Neuronal stem cell (in vitro differentiated cells): ENCODE measurements around the gene WNT8B. TPM values are rescaled to one million over a fixed set of nuclear protein-coding genes. Genes with fewer than 3 reads are reported as not detected.
A peak's percentile ranks its signal among the peaks of the same experiment; 100 is the strongest.

Experiments used
- DNase-seq: peaks from one replicate; pipeline ENCODE4 v3.0.0-alpha.2; 2013; ENCODE audit warnings: low spot score
- H2AFZ ChIP-seq: one replicate; pipeline ENCODE4 v1.6.1; 2013; ENCODE audit warnings: mild to moderate bottlenecking, low read length, inconsistent platforms
- H2AK5ac ChIP-seq: 2 replicates; pipeline ENCODE4 v1.6.1; 2013; ENCODE audit warnings: low read depth, mild to moderate bottlenecking, inconsistent platforms, low read length, moderate library complexity, mixed read lengths
- H2BK120ac ChIP-seq: 2 replicates; pipeline ENCODE4 v1.6.1; 2013; ENCODE audit warnings: low read depth, mild to moderate bottlenecking, inconsistent platforms, low read length, moderate library complexity, mixed read lengths
- H2BK12ac ChIP-seq: one replicate; pipeline ENCODE4 v1.6.1; 2013; ENCODE audit warnings: low read length, inconsistent platforms
- H2BK15ac ChIP-seq: 2 replicates; pipeline ENCODE4 v1.6.1; 2013; ENCODE audit warnings: mild to moderate bottlenecking, low read length, inconsistent platforms, mixed read lengths
- H2BK5ac ChIP-seq: one replicate; pipeline ENCODE4 v1.6.1; 2013; ENCODE audit warnings: inconsistent platforms, mild to moderate bottlenecking, low read length, moderate library complexity
- H3K14ac ChIP-seq: one replicate; pipeline ENCODE4 v1.6.1; 2013; ENCODE audit warnings: low read length, inconsistent platforms
- H3K18ac ChIP-seq: 2 replicates; pipeline ENCODE4 v1.6.1; 2013; ENCODE audit warnings: low read length, inconsistent platforms
- H3K23ac ChIP-seq: 2 replicates; pipeline ENCODE4 v1.6.1; 2013; ENCODE audit warnings: low read depth, mild to moderate bottlenecking, mixed read lengths, low read length, inconsistent platforms; ENCODE audit not compliant: poor library complexity
- H3K27ac ChIP-seq: replicated peaks from 3 replicates; pipeline ENCODE4 v1.5.1; 2013; ENCODE audit warnings: low read length, inconsistent platforms
- H3K27me3 ChIP-seq, 3 experiments: 2 replicates each; pipeline ENCODE4 v1.6.1; 2013; ENCODE audit warnings: low read length in 3 of 3, mild to moderate bottlenecking in 2 of 3, inconsistent platforms in 1 of 3, low read depth in 1 of 3, mixed read lengths in 1 of 3, moderate library complexity in 1 of 3; ENCODE audit not compliant: control insufficient read depth in 3 of 3, insufficient read depth in 3 of 3
- H3K36me3 ChIP-seq, 2 donors: replicated peaks in 1 of 2; 2 replicates each; pipeline ENCODE4 v1.6.1; 2013; ENCODE audit warnings: low read length in 2 of 2; ENCODE audit not compliant: control insufficient read depth in 2 of 2, insufficient read depth in 2 of 2
- H3K4ac ChIP-seq: 2 replicates; pipeline ENCODE4 v1.6.1; 2013; ENCODE audit warnings: inconsistent platforms, mild to moderate bottlenecking, low read length, moderate library complexity
- H3K4me1 ChIP-seq, 2 donors: 1 replicate in 1 of 2; 2 replicates in 1 of 2; pipeline ENCODE4 v1.6.1; 2013; ENCODE audit warnings: low read length in 2 of 2, low read depth in 1 of 2; ENCODE audit not compliant: control insufficient read depth in 2 of 2, insufficient read depth in 1 of 2
- H3K4me2 ChIP-seq: one replicate; pipeline ENCODE4 v1.6.1; 2013; ENCODE audit warnings: mild to moderate bottlenecking, low read length, inconsistent platforms; ENCODE audit not compliant: insufficient read depth, poor library complexity, severe bottlenecking
- H3K4me3 ChIP-seq, 2 donors: 2 replicates each; pipeline ENCODE4 v1.5.1; 2013; ENCODE audit warnings: low read length in 2 of 2, mild to moderate bottlenecking in 2 of 2, inconsistent platforms in 1 of 2, moderate library complexity in 1 of 2
- H3K79me1 ChIP-seq: one replicate; pipeline ENCODE4 v1.6.1; 2013; ENCODE audit warnings: low read depth, mild to moderate bottlenecking, inconsistent platforms, low read length, moderate library complexity
- H3K9ac ChIP-seq: one replicate; pipeline ENCODE4 v1.6.1; 2013; ENCODE audit warnings: mild to moderate bottlenecking, low read depth, low read length, inconsistent platforms; ENCODE audit not compliant: poor library complexity
- H3K9me3 ChIP-seq, 2 donors: replicated peaks in 1 of 2; 2 replicates each; pipeline versions ENCODE3 to v1.6.1; 2013; ENCODE audit warnings: low read length in 2 of 2, mild to moderate bottlenecking in 2 of 2, inconsistent platforms in 1 of 2, low read depth in 1 of 2, mixed read lengths in 1 of 2, moderate library complexity in 1 of 2; ENCODE audit not compliant: control insufficient read depth in 2 of 2, insufficient read depth in 1 of 2
- H4K8ac ChIP-seq: one replicate; pipeline ENCODE4 v1.6.1; 2013; ENCODE audit warnings: low read depth, mild to moderate bottlenecking, inconsistent platforms, low read length, moderate library complexity
- H4K91ac ChIP-seq: one replicate; pipeline ENCODE4 v1.6.1; 2013; ENCODE audit warnings: low read length, low read depth, mild to moderate bottlenecking, inconsistent platforms; ENCODE audit not compliant: poor library complexity
- WGBS, 2 donors: extraction: QIAGEN DNeasy Blood & Tissue Kit; methylation state at CpG; one replicate each; pipeline ENCODE4 v1.1.7; 2013; ENCODE audit warnings: missing lambda C conversion rate in 2 of 2, mixed read lengths in 1 of 2; ENCODE audit not compliant: insufficient read length in 2 of 2, insufficient replicate concordance in 1 of 2; ENCODE audit errors: extremely low coverage in 2 of 2; 5-methylcytosine and 5-hydroxymethylcytosine counted together
- polyA plus RNA-seq, 2 experiments: library from polyadenylated mRNA; stranded (reverse); fragments of 200-250 nt; gene quantifications; one replicate each; pipeline ENCODE4 v1.2.3, GENCODE V29; 2013

WNT8B gene
- 0.59 TPM for polyA plus RNA-seq (2013, experiment 1 of 2)
- 0.65 TPM for polyA plus RNA-seq (2013, experiment 2 of 2)

GRCh38 chr10:100462709-100463108 lies at the start of gene WNT8B:
WNT8B (plus strand) TSS chr10:100463009; CDS start chr10:100463169, 160 bp downstream.
- Histone ChIP-seq H3K14ac (no peak within 1 kb of the TSS), H2BK120ac (no peak within 1 kb of the TSS), H3K27ac (no peak within 1 kb of the TSS), H2AFZ (no peak within 1 kb of the TSS), H2BK15ac (no peak within 1 kb of the TSS), H3K36me3 (no peaks in the 10 kb centered on the region), H3K18ac (no peak within 1 kb of the TSS), H2BK12ac (no peak within 1 kb of the TSS), H3K4me3 (no peak within 1 kb of the TSS), H3K4me1 (peaks cover 0 to 7% of the 10 kb centered on the region in 2 donors), H3K4me2 (no peak within 1 kb of the TSS), H3K27me3 (peaks cover 0 to 54% (median 4%) of the 10 kb centered on the region in 3 experiments), H3K79me1 (no peaks in the 10 kb centered on the region), H4K8ac (no peak within 1 kb of the TSS), H4K91ac (no peak within 1 kb of the TSS), H3K9me3 (no peaks in the 10 kb centered on the region), H2AK5ac (no peak within 1 kb of the TSS), H3K23ac (no peak within 1 kb of the TSS), H3K9ac (no peak within 1 kb of the TSS), H3K4ac (no peak within 1 kb of the TSS), H2BK5ac (no peak within 1 kb of the TSS)
- no CpG with 5 or more reads among the region's 4 CpGs for WGBS, 2 donors
- DNase-seq, result no peak

- Histone ChIP-seq H3K36me3 (no peaks in the 10 kb centered on the region), H3K9me3 (peaks cover 0 to 2% of the 10 kb centered on the region in 2 donors), H2BK120ac (no peak overlapping the region), H4K91ac (no peak overlapping the region), H3K4ac (no peak overlapping the region), H3K18ac (no peak overlapping the region), H4K8ac (no peak overlapping the region), H3K27me3 (no peaks in the 10 kb centered on the region), H2AFZ (no peak overlapping the region), H2BK12ac (no peak overlapping the region), H3K14ac (no peak overlapping the region), H2BK5ac (no peak overlapping the region), H3K4me2 (no peak overlapping the region), H3K27ac (no peak overlapping the region), H3K9ac (no peak overlapping the region), H3K23ac (no peak overlapping the region), H2BK15ac (no peak overlapping the region), H3K4me3 (no peak overlapping the region), H2AK5ac (no peak overlapping the region), H3K4me1 (no peaks in the 10 kb centered on the region), H3K79me1 (no peaks in the 10 kb centered on the region)
- DNase-seq, result no peak
- WGBS, 2 donors, result no CpG with 5 or more reads among the region's 3 CpGs
These were observed 49.6 kb upstream of the WNT8B start for GRCh38 chr10:100413173-100413572.

GRCh38 chr10:100419911-100420449 lies 42.8 kb upstream of the WNT8B start:
- no peak overlapping the region for H2BK120ac ChIP-seq
- H3K4me1 ChIP-seq, result peaks cover 0 to 2% of the 10 kb centered on the region in 2 donors
- H3K27me3 ChIP-seq, result no peaks in the 10 kb centered on the region
- H4K8ac ChIP-seq, result no peak overlapping the region
- peak overlapping the region; percentile 20 for H2AFZ ChIP-seq
- H2AK5ac ChIP-seq, result no peak overlapping the region
- H3K18ac ChIP-seq, result no peak overlapping the region
- no peak overlapping the region for H3K4me3 ChIP-seq
- H3K23ac ChIP-seq, result no peak overlapping the region
- H3K36me3 ChIP-seq, result no peaks in the 10 kb centered on the region
- H3K4me2 ChIP-seq, result no peak overlapping the region
- no peak overlapping the region for H3K4ac ChIP-seq
- no peaks in the 10 kb centered on the region for H3K9me3 ChIP-seq
- H3K79me1 ChIP-seq, result no peaks in the 10 kb centered on the region
- no peak overlapping the region for H4K91ac ChIP-seq
- no peak overlapping the region for H2BK15ac ChIP-seq
- no peak overlapping the region for H3K27ac ChIP-seq
- no peak overlapping the region for H2BK5ac ChIP-seq
- no CpG with 5 or more reads among the region's 4 CpGs for WGBS, 2 donors
- H3K9ac ChIP-seq, result no peak overlapping the region
- DNase-seq, result no peak
- H2BK12ac ChIP-seq, result no peak overlapping the region
- no peak overlapping the region for H3K14ac ChIP-seq

- Histone ChIP-seq H4K8ac (no peak overlapping the region), H3K23ac (no peak overlapping the region), H3K36me3 (no peaks in the 10 kb centered on the region), H3K4me3 (no peak overlapping the region), H2AK5ac (no peak overlapping the region), H3K4me1 (no peaks in the 10 kb centered on the region), H3K4ac (no peak overlapping the region), H3K27me3 (no peaks in the 10 kb centered on the region), H3K4me2 (no peak overlapping the region), H3K18ac (no peak overlapping the region), H3K27ac (no peak overlapping the region), H3K79me1 (no peaks in the 10 kb centered on the region), H2BK12ac (no peak overlapping the region), H2AFZ (no peak overlapping the region), H2BK120ac (no peak overlapping the region), H3K9ac (no peak overlapping the region), H3K9me3 (no peaks in the 10 kb centered on the region), H2BK15ac (no peak overlapping the region), H2BK5ac (no peak overlapping the region), H4K91ac (no peak overlapping the region), H3K14ac (no peak overlapping the region)
- DNase-seq, result no peak
- no CpG with 5 or more reads among the region's 2 CpGs for WGBS, 2 donors
These were observed 35.4 kb upstream of the WNT8B start for GRCh38 chr10:100427374-100427773.
